Activated CD4-positive, CD25-positive, alpha-beta regulatory T cell (primary cell): ENCODE results near the gene ABCC1.
"Not testable (repeated sequence)": the region's sequence is repeated elsewhere in the genome, so short reads cannot be mapped to it uniquely, and the experiment has no call there.

ENCODE experiments used
- DNase-seq, 4 experiments: peaks; one replicate each; lab custom pipeline; 2025; lab: John Stamatoyannopoulos, UW

The ABCC1 gene

GRCh38 chr16:16083421-16084156, 134.2 kb downstream of the ABCC1 start:
- no peak for DNase-seq

- DNase-seq, result no peak
Observed at GRCh38 chr16:16084874-16085273, 135.5 kb downstream of the ABCC1 start.

GRCh38 chr16:16086653-16087446, 137.4 kb downstream of the ABCC1 start:
- DNase-seq, result no peak

- no peak for DNase-seq
Observed at GRCh38 chr16:16090238-16090637, 140.8 kb downstream of the ABCC1 start.

GRCh38 chr16:16092925-16093627, 143.7 kb downstream of the ABCC1 start:
- DNase-seq, result no peak

GRCh38 chr16:16093628-16094332, 144.4 kb downstream of the ABCC1 start:
- no peak for DNase-seq

GRCh38 chr16:16095646-16096045, 146.2 kb downstream of the ABCC1 start:
- DNase-seq, result no peak

GRCh38 chr16:16096121-16096857, 146.9 kb downstream of the ABCC1 start:
- DNase-seq, result no peak

- DNase-seq, result no peak
Observed at GRCh38 chr16:16096858-16097213, 147.4 kb downstream of the ABCC1 start.

GRCh38 chr16:16099320-16099719, 149.9 kb downstream of the ABCC1 start:
- no peak for DNase-seq

GRCh38 chr16:16100631-16101030, 151.2 kb downstream of the ABCC1 start:
- no peak for DNase-seq

- no peak for DNase-seq
Observed at GRCh38 chr16:16101585-16101984, 152.2 kb downstream of the ABCC1 start.

- DNase-seq, result no peak
Observed at GRCh38 chr16:16102738-16103137, 153.3 kb downstream of the ABCC1 start.

GRCh38 chr16:16104132-16104803, 154.9 kb downstream of the ABCC1 start:
- DNase-seq, result not testable (repeated sequence)

GRCh38 chr16:16104804-16105141, 155.4 kb downstream of the ABCC1 start:
- DNase-seq, result not testable (repeated sequence)

- no peak for DNase-seq
Observed at GRCh38 chr16:16105646-16106045, 156.2 kb downstream of the ABCC1 start.

- DNase-seq, result no peak
Observed at GRCh38 chr16:16106466-16106865, 157.1 kb downstream of the ABCC1 start.

GRCh38 chr16:16107839-16108238, 158.4 kb downstream of the ABCC1 start:
- DNase-seq, result no peak

- DNase-seq, result no peak
Observed at GRCh38 chr16:16108759-16109158, 159.3 kb downstream of the ABCC1 start.

GRCh38 chr16:16109453-16110110, 160.2 kb downstream of the ABCC1 start:
- DNase-seq, result no peak

GRCh38 chr16:16110111-16110490, 160.7 kb downstream of the ABCC1 start:
- DNase-seq, result no peak
